ENCODE results near the gene SLC7A1. TPM values are rescaled to one million over a fixed set of nuclear protein-coding genes. Genes with fewer than 3 reads are reported as not detected.

Gene SLC7A1
- total RNA-seq, 3 donors from 2014 or later: 23.8 to 36.0 (median 28.0) TPM

- H3K36me3 ChIP-seq (ENCODE audit: low read depth): no peaks in the 10 kb centered on the region
- no peak for TF ChIP-seq CTCF (IDR thresholded peaks at IDR 0.05)
- no peak overlapping the region for H3K4me3 ChIP-seq
- intact Hi-C loops (cut with DNase I, micrococcal nuclease): no loop called here
- H3K9me3 ChIP-seq: no peaks in the 10 kb centered on the region
- ATAC-seq (no peak), DNase-seq (no peak)
- peaks cover 11% of the 10 kb centered on the region for H3K4me1 ChIP-seq (ENCODE audit: low read depth)
Measured at GRCh38 chr13:29577136-29578051, 18.1 kb downstream of the SLC7A1 start.

GRCh38 chr13:29576581-29576980 is 18.9 kb downstream of the SLC7A1 start:
- DNase-seq (no peak), ATAC-seq (no peak)
- intact Hi-C loops (cut with DNase I, micrococcal nuclease): no loop called here
- peaks cover 15% of the 10 kb centered on the region for H3K4me1 ChIP-seq (ENCODE audit: low read depth)
- no peaks in the 10 kb centered on the region for H3K36me3 ChIP-seq (ENCODE audit: low read depth)
- no peak for TF ChIP-seq CTCF (IDR thresholded peaks at IDR 0.05)
- no peak overlapping the region for H3K4me3 ChIP-seq
- no peaks in the 10 kb centered on the region for H3K9me3 ChIP-seq

GRCh38 chr13:29575098-29575497 is 20.4 kb downstream of the SLC7A1 start:
- ATAC-seq (no peak), DNase-seq (no peak)
- Histone ChIP-seq H3K4me1 (ENCODE audit: low read depth) (peaks cover 15% of the 10 kb centered on the region), H3K36me3 (ENCODE audit: low read depth) (no peaks in the 10 kb centered on the region), H3K9me3 (no peaks in the 10 kb centered on the region), H3K4me3 (no peak overlapping the region)
- intact Hi-C loops (cut with DNase I, micrococcal nuclease): no loop called here
- no peak for TF ChIP-seq CTCF (IDR thresholded peaks at IDR 0.05)

- TF ChIP-seq CTCF (IDR thresholded peaks at IDR 0.05): no peak
- intact Hi-C loops (cut with DNase I, micrococcal nuclease): no loop called here
- DNase-seq (peak; percentile 76 to 85 (median 78)), ATAC-seq (peak; percentile 94)
- H3K9me3 ChIP-seq: no peaks in the 10 kb centered on the region
- no peak overlapping the region for H3K4me3 ChIP-seq
- no peaks in the 10 kb centered on the region for H3K36me3 ChIP-seq (ENCODE audit: low read depth)
- peaks cover 15% of the 10 kb centered on the region for H3K4me1 ChIP-seq (ENCODE audit: low read depth)
Measured at GRCh38 chr13:29573190-29573589, 22.3 kb downstream of the SLC7A1 start.

- DNase-seq: peak; percentile 59 to 79 (median 71)
- H3K36me3 ChIP-seq (ENCODE audit: low read depth): no peaks in the 10 kb centered on the region
- peak; percentile 83 for ATAC-seq
- peaks cover 15% of the 10 kb centered on the region for H3K4me1 ChIP-seq (ENCODE audit: low read depth)
- no peak for TF ChIP-seq CTCF (IDR thresholded peaks at IDR 0.05)
- intact Hi-C loops (cut with DNase I, micrococcal nuclease): no loop called here
- no peak overlapping the region for H3K4me3 ChIP-seq
- no peaks in the 10 kb centered on the region for H3K9me3 ChIP-seq
Measured at GRCh38 chr13:29572575-29572974, 22.9 kb downstream of the SLC7A1 start.
